Sigmoid colon (tissue), 4 donors: Measurements from ENCODE around the gene RSPH9.

Experiments used
- EP300 ChIP-seq, 4 donors: sonication (generic); formaldehyde crosslinking; IDR thresholded peaks; one replicate each; pipeline ENCODE4 v1.6.1; 2017; ENCODE audit warnings: antibody characterized with exemption in 4 of 4
- POLR2A ChIP-seq, 2 donors: fragments of 450-650 bp; IDR thresholded peaks; one replicate each; pipeline ENCODE4 v1.6.1; 2016; ENCODE audit warnings: antibody characterized with exemption in 2 of 2, mild to moderate bottlenecking in 2 of 2, moderate library complexity in 2 of 2
- POLR2AphosphoS5 ChIP-seq, 4 donors: sonication (generic); formaldehyde crosslinking; IDR thresholded peaks; one replicate each; pipeline ENCODE4 v1.6.1; 2017; ENCODE audit warnings: antibody characterized with exemption in 4 of 4
- TF ChIP-seq, protein P1 (sequence below), 4 experiments: fragments of 450-650 bp in 3 of 4; fragments of 200-600 bp in 1 of 4; IDR thresholded peaks; one replicate each; pipeline ENCODE4 v1.5.1; 2016 to 2019; ENCODE audit warnings: antibody characterized with exemption in 4 of 4, mild to moderate bottlenecking in 3 of 4, moderate library complexity in 2 of 4

DNA sequence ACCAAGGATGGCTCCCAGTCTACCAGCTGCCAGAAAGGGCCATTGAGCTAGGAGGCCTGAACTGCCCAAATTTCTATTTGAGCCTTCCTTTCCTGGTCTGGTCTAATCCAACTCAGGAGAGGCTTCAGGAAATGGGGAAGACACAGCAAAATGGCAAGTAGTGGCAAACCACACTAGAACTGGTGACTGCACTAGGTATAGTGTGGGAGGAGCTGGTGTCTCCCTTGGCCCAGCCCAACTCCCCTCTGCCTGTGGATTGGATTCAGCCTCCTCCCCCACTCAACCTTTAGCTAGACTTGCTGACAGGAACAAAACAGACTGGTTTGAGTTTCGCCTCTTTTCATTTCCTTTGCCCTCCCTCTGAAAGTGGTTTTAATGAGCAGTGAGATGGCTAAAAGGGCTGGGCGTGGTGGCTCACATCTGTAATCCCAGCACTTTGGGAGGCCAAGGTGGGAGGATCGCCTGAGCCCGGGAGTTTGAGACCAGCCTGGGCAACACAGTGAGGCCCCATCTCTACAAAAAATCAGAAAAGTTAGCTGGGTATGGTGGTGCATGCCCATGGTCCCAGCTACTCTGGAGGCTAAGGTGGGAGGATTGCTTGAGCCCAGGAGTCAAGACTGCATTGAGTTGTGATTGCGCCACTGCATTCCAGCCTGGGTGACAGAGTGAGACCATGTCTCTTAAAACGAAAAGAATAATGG, 25.2 kb downstream of the RSPH9 start:
- TF ChIP-seq POLR2A (IDR thresholded peaks at IDR 0.05) = no peak
- TF ChIP-seq, protein P1, sequence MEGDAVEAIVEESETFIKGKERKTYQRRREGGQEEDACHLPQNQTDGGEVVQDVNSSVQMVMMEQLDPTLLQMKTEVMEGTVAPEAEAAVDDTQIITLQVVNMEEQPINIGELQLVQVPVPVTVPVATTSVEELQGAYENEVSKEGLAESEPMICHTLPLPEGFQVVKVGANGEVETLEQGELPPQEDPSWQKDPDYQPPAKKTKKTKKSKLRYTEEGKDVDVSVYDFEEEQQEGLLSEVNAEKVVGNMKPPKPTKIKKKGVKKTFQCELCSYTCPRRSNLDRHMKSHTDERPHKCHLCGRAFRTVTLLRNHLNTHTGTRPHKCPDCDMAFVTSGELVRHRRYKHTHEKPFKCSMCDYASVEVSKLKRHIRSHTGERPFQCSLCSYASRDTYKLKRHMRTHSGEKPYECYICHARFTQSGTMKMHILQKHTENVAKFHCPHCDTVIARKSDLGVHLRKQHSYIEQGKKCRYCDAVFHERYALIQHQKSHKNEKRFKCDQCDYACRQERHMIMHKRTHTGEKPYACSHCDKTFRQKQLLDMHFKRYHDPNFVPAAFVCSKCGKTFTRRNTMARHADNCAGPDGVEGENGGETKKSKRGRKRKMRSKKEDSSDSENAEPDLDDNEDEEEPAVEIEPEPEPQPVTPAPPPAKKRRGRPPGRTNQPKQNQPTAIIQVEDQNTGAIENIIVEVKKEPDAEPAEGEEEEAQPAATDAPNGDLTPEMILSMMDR (IDR thresholded peaks at IDR 0.05) = no peak
- no peak for TF ChIP-seq EP300 (IDR thresholded peaks at IDR 0.05)
- TF ChIP-seq POLR2AphosphoS5 (IDR thresholded peaks at IDR 0.05) = no peak
